Measurements from ENCODE around the gene C2orf92.

C2orf92 gene

GRCh38 chr2:97733341-97734035 lies 64.0 kb downstream of the C2orf92 start:
- TF ChIP-seq CTCF (IDR thresholded peaks at IDR 0.05; ENCODE audit: borderline replicate concordance, extremely low read depth, low read length, poor library complexity, severe bottlenecking), result no peak
- no peak for TF ChIP-seq EZH2 (IDR thresholded peaks at IDR 0.05; ENCODE audit: borderline replicate concordance, low read depth, low read length, severe bottlenecking)
- Histone ChIP-seq H3K4me1 (ENCODE audit: insufficient read depth, low read length) (no peaks in the 10 kb centered on the region), H3K36me3 (ENCODE audit: insufficient read depth, low read length) (peaks cover 93% of the 10 kb centered on the region), H2AFZ (ENCODE audit: low read depth, low read length) (no peak overlapping the region), H3K79me2 (ENCODE audit: insufficient read depth, low read length) (peaks cover 36% of the 10 kb centered on the region), H4K20me1 (ENCODE audit: insufficient read depth, low read length) (peaks cover 62% of the 10 kb centered on the region), H3K27me3 (ENCODE audit: insufficient read depth, low read length, poor library complexity) (no peaks in the 10 kb centered on the region), H3K27ac (ENCODE audit: low read length) (no peak overlapping the region), H3K4me3 (ENCODE audit: low read depth in 1 of 2, low read length in 2 of 2) (no peak overlapping the region), H3K4me2 (ENCODE audit: insufficient read depth, low read length) (no peak overlapping the region), H3K9ac (ENCODE audit: low read depth, low read length) (no peak overlapping the region), H3K9me3 (ENCODE audit: insufficient read depth, low read length, severe bottlenecking) (no peaks in the 10 kb centered on the region)
- ATAC-seq (ENCODE audit: insufficient read depth, low read depth) (no peak), DNase-seq (no peak)

GRCh38 chr2:97734061-97735051 lies 64.8 kb downstream of the C2orf92 start:
- no peaks in the 10 kb centered on the region for H3K4me1 ChIP-seq (ENCODE audit: insufficient read depth, low read length)
- H2AFZ ChIP-seq (ENCODE audit: low read depth, low read length), result no peak overlapping the region
- no peak overlapping the region for H3K4me3 ChIP-seq (ENCODE audit: low read depth in 1 of 2, low read length in 2 of 2)
- no peak overlapping the region for H3K27ac ChIP-seq (ENCODE audit: low read length)
- H3K9ac ChIP-seq (ENCODE audit: low read depth, low read length), result no peak overlapping the region
- H3K36me3 ChIP-seq (ENCODE audit: insufficient read depth, low read length), result peaks cover 93% of the 10 kb centered on the region
- no peaks in the 10 kb centered on the region for H3K27me3 ChIP-seq (ENCODE audit: insufficient read depth, low read length, poor library complexity)
- DNase-seq (no peak), ATAC-seq (ENCODE audit: insufficient read depth, low read depth) (no peak)
- H3K79me2 ChIP-seq (ENCODE audit: insufficient read depth, low read length), result peaks cover 28% of the 10 kb centered on the region
- no peak overlapping the region for H3K4me2 ChIP-seq (ENCODE audit: insufficient read depth, low read length)
- TF ChIP-seq CTCF (IDR thresholded peaks at IDR 0.05; ENCODE audit: borderline replicate concordance, extremely low read depth, low read length, poor library complexity, severe bottlenecking) (no peak), EZH2 (IDR thresholded peaks at IDR 0.05; ENCODE audit: borderline replicate concordance, low read depth, low read length, severe bottlenecking) (no peak)
- peaks cover 60% of the 10 kb centered on the region for H4K20me1 ChIP-seq (ENCODE audit: insufficient read depth, low read length)
- no peaks in the 10 kb centered on the region for H3K9me3 ChIP-seq (ENCODE audit: insufficient read depth, low read length, severe bottlenecking)

GRCh38 chr2:97735161-97735561 lies 65.6 kb downstream of the C2orf92 start:
- no peak overlapping the region for H3K27ac ChIP-seq (ENCODE audit: low read length)
- peaks cover 93% of the 10 kb centered on the region for H3K36me3 ChIP-seq (ENCODE audit: insufficient read depth, low read length)
- DNase-seq, result no peak
- no peak overlapping the region for H3K4me3 ChIP-seq (ENCODE audit: low read depth in 1 of 2, low read length in 2 of 2)
- peaks cover 59% of the 10 kb centered on the region for H4K20me1 ChIP-seq (ENCODE audit: insufficient read depth, low read length)
- H3K4me1 ChIP-seq (ENCODE audit: insufficient read depth, low read length), result no peaks in the 10 kb centered on the region
- no peak for ATAC-seq (ENCODE audit: insufficient read depth, low read depth)
- TF ChIP-seq EZH2 (IDR thresholded peaks at IDR 0.05; ENCODE audit: borderline replicate concordance, low read depth, low read length, severe bottlenecking), result no peak
- no peak for TF ChIP-seq CTCF (IDR thresholded peaks at IDR 0.05; ENCODE audit: borderline replicate concordance, extremely low read depth, low read length, poor library complexity, severe bottlenecking)
- H3K4me2 ChIP-seq (ENCODE audit: insufficient read depth, low read length), result no peak overlapping the region
- peaks cover 21% of the 10 kb centered on the region for H3K79me2 ChIP-seq (ENCODE audit: insufficient read depth, low read length)
- H3K9ac ChIP-seq (ENCODE audit: low read depth, low read length), result no peak overlapping the region
- no peaks in the 10 kb centered on the region for H3K27me3 ChIP-seq (ENCODE audit: insufficient read depth, low read length, poor library complexity)
- H2AFZ ChIP-seq (ENCODE audit: low read depth, low read length), result no peak overlapping the region
- no peaks in the 10 kb centered on the region for H3K9me3 ChIP-seq (ENCODE audit: insufficient read depth, low read length, severe bottlenecking)

All from DND-41 (cell line).